ENCODE measurements around the gene MYRFL. TPM values are rescaled to one million over a fixed set of nuclear protein-coding genes. Genes with fewer than 3 reads are reported as not detected.

MYRFL gene
- total RNA-seq, 1 experiment from 2014 or later: 1.3 TPM

DNA sequence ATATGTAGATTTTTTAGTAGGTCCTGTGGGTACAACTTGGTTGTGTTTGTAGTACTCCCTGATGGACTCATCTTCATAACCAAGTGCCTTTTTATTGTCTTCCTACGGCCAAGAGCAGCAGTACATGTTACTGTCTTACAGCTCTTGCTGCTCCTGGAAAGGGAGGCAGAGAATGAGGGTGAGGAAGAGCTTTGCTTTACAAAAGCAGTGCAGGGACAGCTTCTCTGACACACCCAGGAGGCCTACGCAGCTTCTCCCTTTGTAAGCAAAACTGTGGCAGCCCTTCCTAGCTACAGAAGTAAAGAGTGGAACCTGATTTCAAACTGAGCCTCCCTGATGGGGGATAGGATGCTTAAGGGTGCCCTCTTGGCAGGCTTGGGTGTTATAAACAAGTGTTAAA lies 18.6 kb downstream of the MYRFL start (continued):
- TF ChIP-seq GRHL2 (CRISPR knock-in tag; IDR thresholded peaks at IDR 0.05; ENCODE audit: insufficient replicate concordance, severe bottlenecking) (no peak), ATF2 (CRISPR knock-in tag; IDR thresholded peaks at IDR 0.05; ENCODE audit: borderline replicate concordance, low read depth) (no peak), CDX4 (CRISPR knock-in tag; IDR thresholded peaks at IDR 0.05; ENCODE audit: borderline replicate concordance) (no peak), MXD4 (CRISPR knock-in tag; IDR thresholded peaks at IDR 0.05; ENCODE audit: borderline replicate concordance) (no peak), E2F4 (CRISPR knock-in tag; IDR thresholded peaks at IDR 0.05; ENCODE audit: borderline replicate concordance, low read depth) (no peak), E2F5 (CRISPR knock-in tag; IDR thresholded peaks at IDR 0.05) (no peak), ZNF281 (CRISPR knock-in tag; IDR thresholded peaks at IDR 0.05) (no peak)

DNA sequence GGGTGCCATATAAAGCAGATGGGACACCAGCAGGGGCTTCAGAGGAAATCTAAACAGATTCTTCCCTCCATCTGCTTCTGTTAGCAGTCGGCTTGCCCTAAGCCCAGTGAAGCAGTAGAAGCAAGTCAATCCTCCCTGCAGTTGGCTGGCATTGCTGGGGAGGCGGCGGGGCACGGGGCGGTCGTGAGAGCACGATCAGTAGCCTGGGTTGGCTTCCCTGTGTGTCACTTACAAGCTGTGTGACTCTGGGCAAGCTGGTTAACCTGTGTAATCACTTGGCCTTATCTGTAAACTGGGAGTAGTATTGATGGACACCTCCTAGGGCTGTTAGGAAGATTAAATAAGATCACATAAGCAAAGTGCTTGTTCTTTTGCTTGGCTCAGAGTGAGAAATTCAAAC lies 19.4 kb downstream of the MYRFL start:
- DNase-seq (ENCODE audit: low spot score): no peak
- H3K27ac Mint-ChIP-seq: no peak overlapping the region
- peaks cover 2% of the 10 kb centered on the region for H3K9me3 Mint-ChIP-seq
- no peaks in the 10 kb centered on the region for H3K36me3 Mint-ChIP-seq
- POLR2A ChIA-PET: no interaction called here
- no peak for ATAC-seq
- H3K27me3 Mint-ChIP-seq (ENCODE audit: low read depth): no peaks in the 10 kb centered on the region
- TF ChIP-seq ZBTB21 (CRISPR knock-in tag; IDR thresholded peaks at IDR 0.05; ENCODE audit: borderline replicate concordance): no peak
- TF ChIP-seq ZNF263 (CRISPR knock-in tag; IDR thresholded peaks at IDR 0.05; ENCODE audit: low read depth): no peak
- no peak for TF ChIP-seq RELA (CRISPR knock-in tag; IDR thresholded peaks at IDR 0.05; ENCODE audit: borderline replicate concordance)
- no peak for TF ChIP-seq ZSCAN18 (CRISPR knock-in tag; IDR thresholded peaks at IDR 0.05)
- no peak for TF ChIP-seq GTF2I (CRISPR knock-in tag; conservative IDR thresholded peaks at IDR 0.05)
- TF ChIP-seq ZNF281 (CRISPR knock-in tag; IDR thresholded peaks at IDR 0.05): no peak
- TF ChIP-seq, protein P1, sequence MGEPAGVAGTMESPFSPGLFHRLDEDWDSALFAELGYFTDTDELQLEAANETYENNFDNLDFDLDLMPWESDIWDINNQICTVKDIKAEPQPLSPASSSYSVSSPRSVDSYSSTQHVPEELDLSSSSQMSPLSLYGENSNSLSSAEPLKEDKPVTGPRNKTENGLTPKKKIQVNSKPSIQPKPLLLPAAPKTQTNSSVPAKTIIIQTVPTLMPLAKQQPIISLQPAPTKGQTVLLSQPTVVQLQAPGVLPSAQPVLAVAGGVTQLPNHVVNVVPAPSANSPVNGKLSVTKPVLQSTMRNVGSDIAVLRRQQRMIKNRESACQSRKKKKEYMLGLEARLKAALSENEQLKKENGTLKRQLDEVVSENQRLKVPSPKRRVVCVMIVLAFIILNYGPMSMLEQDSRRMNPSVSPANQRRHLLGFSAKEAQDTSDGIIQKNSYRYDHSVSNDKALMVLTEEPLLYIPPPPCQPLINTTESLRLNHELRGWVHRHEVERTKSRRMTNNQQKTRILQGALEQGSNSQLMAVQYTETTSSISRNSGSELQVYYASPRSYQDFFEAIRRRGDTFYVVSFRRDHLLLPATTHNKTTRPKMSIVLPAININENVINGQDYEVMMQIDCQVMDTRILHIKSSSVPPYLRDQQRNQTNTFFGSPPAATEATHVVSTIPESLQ (CRISPR knock-in tag; IDR thresholded peaks at IDR 0.05): no peak
- no peak for TF ChIP-seq CREM (CRISPR knock-in tag; IDR thresholded peaks at IDR 0.05)
- TF ChIP-seq FOXK1 (CRISPR knock-in tag; IDR thresholded peaks at IDR 0.05): no peak
- TF ChIP-seq ZNF232 (CRISPR knock-in tag; IDR thresholded peaks at IDR 0.05): no peak
- TF ChIP-seq ZBTB43 (CRISPR knock-in tag; IDR thresholded peaks at IDR 0.05): no peak
- H3K4me3 Mint-ChIP-seq: no peak overlapping the region
- H3K4me1 Mint-ChIP-seq: no peaks in the 10 kb centered on the region
- CTCF ChIA-PET: no interaction called here

All from WTC11 (cell line).